Astrocyte (in vitro differentiated cells and primary cell): ENCODE results near the gene BRSK1. TPM values are rescaled to one million over a fixed set of nuclear protein-coding genes. Genes with fewer than 3 reads are reported as not detected.

Experiments
- DNase-seq: peaks from one replicate; pipeline ENCODE4 v3.0.0-alpha.2; 2010; ENCODE audit warnings: low read depth
- FAIRE-seq: peaks from 2 replicates; lab custom pipeline; 2011; peaks lifted over from hg19 to GRCh38; lab: Jason Lieb, UNC
- H2AFZ ChIP-seq: 2 replicates; pipeline ENCODE4 v1.6.0; 2012; ENCODE audit warnings: low read depth, low read length, inconsistent platforms
- H3K27ac ChIP-seq: 2 replicates; pipeline ENCODE4 v1.5.1; 2011; ENCODE audit warnings: low read depth, low read length, inconsistent platforms
- H3K27me3 ChIP-seq: 2 replicates; pipeline ENCODE4 v1.6.0; 2011; ENCODE audit warnings: low read length, inconsistent platforms; ENCODE audit not compliant: insufficient read depth
- H3K36me3 ChIP-seq: 2 replicates; pipeline ENCODE4 v1.5.1; 2011; ENCODE audit warnings: low read length, inconsistent platforms; ENCODE audit not compliant: insufficient read depth
- H3K4me1 ChIP-seq: 2 replicates; pipeline ENCODE4 v1.5.1; 2011; ENCODE audit warnings: low read length, inconsistent platforms; ENCODE audit not compliant: insufficient read depth
- H3K4me2 ChIP-seq: 2 replicates; pipeline ENCODE4 v1.6.0; 2012; ENCODE audit warnings: low read length, inconsistent platforms
- H3K4me3 ChIP-seq: 2 replicates; pipeline ENCODE4 v1.5.1; 2011; ENCODE audit warnings: low read depth, mild to moderate bottlenecking, low read length, inconsistent platforms; ENCODE audit not compliant: insufficient read depth
- H3K79me2 ChIP-seq: 2 replicates; pipeline ENCODE4 v1.6.0; 2012; ENCODE audit warnings: mild to moderate bottlenecking, low read length, inconsistent platforms; ENCODE audit not compliant: insufficient read depth
- H3K9ac ChIP-seq: 2 replicates; pipeline ENCODE4 v1.6.0; 2012; ENCODE audit warnings: mild to moderate bottlenecking, low read length, inconsistent platforms
- H3K9me3 ChIP-seq: 2 replicates; pipeline ENCODE4 v1.5.1; 2012; ENCODE audit warnings: low read depth, mild to moderate bottlenecking, low read length, inconsistent platforms; ENCODE audit not compliant: insufficient read depth
- H4K20me1 ChIP-seq: 2 replicates; pipeline ENCODE4 v1.6.0; 2012; ENCODE audit warnings: low read length, inconsistent platforms; ENCODE audit not compliant: insufficient read depth
- H3K27ac Mint-ChIP-seq: one replicate; pipeline ENCODE4 v1.8.0; 2021; ENCODE audit warnings: mild to moderate bottlenecking, mixed read lengths; ENCODE audit not compliant: unreplicated experiment
- H3K27me3 Mint-ChIP-seq: one replicate; pipeline ENCODE4 v1.8.0; 2021; ENCODE audit warnings: low read depth, mixed read lengths; ENCODE audit not compliant: unreplicated experiment
- H3K36me3 Mint-ChIP-seq: one replicate; pipeline ENCODE4 v1.8.0; 2021; ENCODE audit warnings: low read depth, mixed read lengths; ENCODE audit not compliant: unreplicated experiment
- H3K4me1 Mint-ChIP-seq: one replicate; pipeline ENCODE4 v1.8.0; 2021; ENCODE audit warnings: low read depth, mixed read lengths; ENCODE audit not compliant: unreplicated experiment
- H3K4me3 Mint-ChIP-seq: one replicate; pipeline ENCODE4 v1.8.0; 2021; ENCODE audit warnings: mild to moderate bottlenecking, moderate library complexity, mixed read lengths; ENCODE audit not compliant: unreplicated experiment
- H3K9me3 Mint-ChIP-seq: one replicate; pipeline ENCODE4 v1.8.0; 2021; ENCODE audit warnings: mild to moderate bottlenecking, mixed read lengths; ENCODE audit not compliant: unreplicated experiment
- EZH2 ChIP-seq: IDR thresholded peaks from 2 replicates; pipeline ENCODE4 v1.6.1; 2012; ENCODE audit warnings: mild to moderate bottlenecking, low read length, inconsistent platforms; ENCODE audit not compliant: insufficient read depth
- total RNA-seq: library from RNA; stranded (reverse); gene quantifications from 2 replicates; pipeline ENCODE4 v1.2.1, GENCODE V29; 2021
- TF ChIP-seq, protein P1 (sequence below): IDR thresholded peaks from 2 replicates; pipeline ENCODE4 v1.5.1; 2011; ENCODE audit warnings: low read depth, mild to moderate bottlenecking, inconsistent platforms, low read length, moderate library complexity; ENCODE audit not compliant: insufficient read depth

Gene BRSK1
- total RNA-seq, 1 donor from 2014 or later, result 18.8 TPM

DNA sequence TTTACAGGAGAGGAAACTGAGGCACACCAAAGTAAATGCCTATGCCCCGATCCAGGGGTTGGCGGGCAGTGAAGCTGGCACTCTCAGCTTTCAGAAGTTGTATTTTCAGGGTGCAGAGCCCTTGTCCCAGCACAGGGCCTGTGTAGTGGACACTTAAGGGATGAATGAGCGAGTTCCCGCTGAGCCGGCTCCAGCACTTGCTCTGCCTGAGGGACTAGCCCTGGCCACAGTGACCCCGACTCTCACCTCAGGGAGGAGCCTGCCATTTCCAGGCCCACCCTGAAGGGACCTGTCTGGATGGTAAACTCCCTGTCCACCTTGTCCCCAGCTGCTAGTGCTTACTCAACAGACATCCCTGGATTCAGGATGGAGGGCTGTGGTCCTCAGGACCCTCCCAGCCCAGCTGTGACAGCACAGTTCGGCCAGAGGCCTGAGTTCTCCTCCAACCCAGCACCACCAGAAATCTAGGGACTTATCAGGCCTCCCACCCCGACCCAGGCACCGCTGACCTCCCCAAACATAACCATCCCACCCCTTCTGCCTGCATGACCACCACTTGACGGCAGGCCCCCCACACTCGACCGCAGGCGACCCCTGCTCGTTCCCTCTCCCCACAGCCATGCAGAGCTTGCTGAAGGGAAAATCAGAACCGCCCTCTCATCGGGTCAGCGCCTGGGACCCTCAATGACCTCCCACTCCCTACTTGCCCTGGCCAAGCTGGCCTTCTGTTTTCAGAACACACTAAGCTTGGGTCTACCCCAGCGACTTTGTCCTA lies 33.3 kb upstream of the BRSK1 start:
- no peak overlapping the region for H3K9ac ChIP-seq
- Mint-ChIP-seq H3K27me3 (no peaks in the 10 kb centered on the region), H3K4me3 (no peak overlapping the region), H3K9me3 (no peaks in the 10 kb centered on the region), H3K27ac (no peak overlapping the region), H3K36me3 (peaks cover 8% of the 10 kb centered on the region), H3K4me1 (peaks cover 25% of the 10 kb centered on the region)
- FAIRE-seq (no peak), DNase-seq (no peak)
- H3K36me3 ChIP-seq, result no peaks in the 10 kb centered on the region
- peaks cover 21% of the 10 kb centered on the region for H3K4me1 ChIP-seq
- no peaks in the 10 kb centered on the region for H3K9me3 ChIP-seq
- H3K4me3 ChIP-seq, result no peak overlapping the region
- no peaks in the 10 kb centered on the region for H3K27me3 ChIP-seq
- H3K4me2 ChIP-seq, result no peak overlapping the region
- TF ChIP-seq, protein P1, sequence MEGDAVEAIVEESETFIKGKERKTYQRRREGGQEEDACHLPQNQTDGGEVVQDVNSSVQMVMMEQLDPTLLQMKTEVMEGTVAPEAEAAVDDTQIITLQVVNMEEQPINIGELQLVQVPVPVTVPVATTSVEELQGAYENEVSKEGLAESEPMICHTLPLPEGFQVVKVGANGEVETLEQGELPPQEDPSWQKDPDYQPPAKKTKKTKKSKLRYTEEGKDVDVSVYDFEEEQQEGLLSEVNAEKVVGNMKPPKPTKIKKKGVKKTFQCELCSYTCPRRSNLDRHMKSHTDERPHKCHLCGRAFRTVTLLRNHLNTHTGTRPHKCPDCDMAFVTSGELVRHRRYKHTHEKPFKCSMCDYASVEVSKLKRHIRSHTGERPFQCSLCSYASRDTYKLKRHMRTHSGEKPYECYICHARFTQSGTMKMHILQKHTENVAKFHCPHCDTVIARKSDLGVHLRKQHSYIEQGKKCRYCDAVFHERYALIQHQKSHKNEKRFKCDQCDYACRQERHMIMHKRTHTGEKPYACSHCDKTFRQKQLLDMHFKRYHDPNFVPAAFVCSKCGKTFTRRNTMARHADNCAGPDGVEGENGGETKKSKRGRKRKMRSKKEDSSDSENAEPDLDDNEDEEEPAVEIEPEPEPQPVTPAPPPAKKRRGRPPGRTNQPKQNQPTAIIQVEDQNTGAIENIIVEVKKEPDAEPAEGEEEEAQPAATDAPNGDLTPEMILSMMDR, result no peak
- no peak for TF ChIP-seq EZH2
- peaks cover 97% of the 10 kb centered on the region for H4K20me1 ChIP-seq
- no peak overlapping the region for H2AFZ ChIP-seq
- no peak overlapping the region for H3K27ac ChIP-seq
- peaks cover 95% of the 10 kb centered on the region for H3K79me2 ChIP-seq

DNA sequence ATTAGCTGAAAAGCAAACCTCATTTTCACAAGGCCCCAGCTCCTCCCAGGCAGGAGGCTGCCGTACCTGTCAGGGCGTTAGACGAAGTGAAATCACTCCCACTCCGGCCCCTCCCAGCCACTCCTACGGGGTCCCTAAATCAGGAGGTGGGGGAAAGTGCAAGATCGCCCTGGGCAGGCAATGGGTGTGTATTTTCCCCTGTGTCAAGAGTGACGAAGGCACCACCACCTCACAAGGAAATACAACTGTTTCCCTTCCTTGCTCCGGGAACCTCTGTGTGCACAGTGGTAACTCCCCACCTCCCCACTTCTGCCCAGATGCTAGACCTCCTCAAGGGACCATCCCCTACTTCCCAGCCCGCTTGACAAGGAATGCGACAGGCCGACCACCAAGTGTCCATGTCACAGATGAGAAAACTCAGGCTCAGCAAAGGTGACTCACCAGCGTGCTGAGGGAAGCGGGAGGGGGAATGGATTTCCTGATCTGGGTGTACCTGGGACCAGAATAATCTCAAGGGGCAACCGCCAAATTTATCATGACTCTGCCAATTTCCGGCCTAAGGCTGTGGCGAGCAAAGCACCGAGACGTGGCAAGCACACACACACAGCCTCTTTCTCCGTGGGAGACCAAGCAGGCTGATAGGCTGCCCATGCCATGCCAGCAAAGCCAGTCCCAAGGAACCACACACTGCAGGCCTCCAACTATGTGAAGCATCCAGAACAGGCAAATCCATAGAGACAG lies 32.3 kb upstream of the BRSK1 start:
- Mint-ChIP-seq H3K27me3 (no peaks in the 10 kb centered on the region), H3K9me3 (no peaks in the 10 kb centered on the region), H3K4me1 (peaks cover 34% of the 10 kb centered on the region), H3K4me3 (peak overlapping the region; percentile 62), H3K27ac (peak overlapping the region; percentile 72), H3K36me3 (peaks cover 8% of the 10 kb centered on the region)
- peaks cover 100% of the 10 kb centered on the region for H3K79me2 ChIP-seq
- H3K9ac ChIP-seq, result peak overlapping the region; percentile 16
- TF ChIP-seq EZH2, result no peak
- TF ChIP-seq, protein P1, result no peak
- peak; percentile 55 for DNase-seq
- H3K4me3 ChIP-seq, result no peak overlapping the region
- no peak for FAIRE-seq
- peak overlapping the region; percentile 47 for H3K4me2 ChIP-seq
- H3K36me3 ChIP-seq, result no peaks in the 10 kb centered on the region
- peaks cover 100% of the 10 kb centered on the region for H4K20me1 ChIP-seq
- H3K27me3 ChIP-seq, result no peaks in the 10 kb centered on the region
- no peaks in the 10 kb centered on the region for H3K9me3 ChIP-seq
- H3K27ac ChIP-seq, result peak overlapping the region; percentile 6
- no peak overlapping the region for H2AFZ ChIP-seq
- peaks cover 31% of the 10 kb centered on the region for H3K4me1 ChIP-seq
